Measurements from ENCODE around the gene LPIN3. TPM values are rescaled to one million over a fixed set of nuclear protein-coding genes. Genes with fewer than 3 reads are reported as not detected.

Gene LPIN3
- total RNA-seq, 2 donors from 2014 or later: 9.7 to 13.7 TPM

GRCh38 chr20:41304002-41304401 lies 36.6 kb upstream of the LPIN3 start:
- H3K27ac ChIP-seq: no peak overlapping the region
- no peak for DNase-seq (ENCODE audit: low spot score)
- H3K9me3 ChIP-seq: no peaks in the 10 kb centered on the region
- H3K27me3 ChIP-seq: no peaks in the 10 kb centered on the region
- no peak overlapping the region for H3K4me3 ChIP-seq
- H3K36me3 ChIP-seq: no peaks in the 10 kb centered on the region
- TF ChIP-seq CTCF (IDR thresholded peaks at IDR 0.05): no peak
- H3K4me1 ChIP-seq: peaks cover 0 to 37% of the 10 kb centered on the region in 2 donors

GRCh38 chr20:41304424-41305079 lies 36.1 kb upstream of the LPIN3 start:
- H3K27ac ChIP-seq: no peak overlapping the region
- peaks cover 0 to 42% of the 10 kb centered on the region in 2 donors for H3K4me1 ChIP-seq
- no peak for DNase-seq (ENCODE audit: low spot score)
- no peaks in the 10 kb centered on the region for H3K36me3 ChIP-seq
- H3K4me3 ChIP-seq: no peak overlapping the region
- no peak for TF ChIP-seq CTCF (IDR thresholded peaks at IDR 0.05)
- H3K9me3 ChIP-seq: no peaks in the 10 kb centered on the region
- H3K27me3 ChIP-seq: no peaks in the 10 kb centered on the region

- Histone ChIP-seq H3K4me3 (no peak overlapping the region), H3K4me1 (peaks cover 0 to 40% of the 10 kb centered on the region in 2 donors)
- no peak for TF ChIP-seq CTCF (IDR thresholded peaks at IDR 0.05)
Observed at GRCh38 chr20:41306061-41306727, 34.4 kb upstream of the LPIN3 start.

GRCh38 chr20:41307021-41307420 lies 33.6 kb upstream of the LPIN3 start:
- H3K4me1 ChIP-seq: peaks cover 0 to 38% of the 10 kb centered on the region in 2 donors
- no peak overlapping the region for H3K27ac ChIP-seq
- TF ChIP-seq CTCF (IDR thresholded peaks at IDR 0.05): no peak
- H3K27me3 ChIP-seq: no peaks in the 10 kb centered on the region
- H3K9me3 ChIP-seq: no peaks in the 10 kb centered on the region
- DNase-seq (ENCODE audit: low spot score): no peak
- H3K4me3 ChIP-seq: no peak overlapping the region
- no peaks in the 10 kb centered on the region for H3K36me3 ChIP-seq

More at GRCh38 chr20:41306061-41306727, 34.4 kb upstream of the LPIN3 start:
- no peak overlapping the region for H3K27ac ChIP-seq
- no peak for DNase-seq (ENCODE audit: low spot score)
- H3K36me3 ChIP-seq: no peaks in the 10 kb centered on the region
- no peaks in the 10 kb centered on the region for H3K9me3 ChIP-seq
- H3K27me3 ChIP-seq: no peaks in the 10 kb centered on the region

- Histone ChIP-seq H3K4me1 (peaks cover 0 to 38% of the 10 kb centered on the region in 2 donors), H3K27ac (peak overlapping the region; percentile 13 to 66), H3K36me3 (no peaks in the 10 kb centered on the region), H3K27me3 (no peaks in the 10 kb centered on the region), H3K4me3 (no peak overlapping the region), H3K9me3 (no peaks in the 10 kb centered on the region)
- TF ChIP-seq CTCF (IDR thresholded peaks at IDR 0.05): no peak
- no peak for DNase-seq (ENCODE audit: low spot score)
Observed at GRCh38 chr20:41308290-41308711, 32.3 kb upstream of the LPIN3 start.
